ENCODE data around the gene NDUFA12.

NDUFA12 gene

DNA sequence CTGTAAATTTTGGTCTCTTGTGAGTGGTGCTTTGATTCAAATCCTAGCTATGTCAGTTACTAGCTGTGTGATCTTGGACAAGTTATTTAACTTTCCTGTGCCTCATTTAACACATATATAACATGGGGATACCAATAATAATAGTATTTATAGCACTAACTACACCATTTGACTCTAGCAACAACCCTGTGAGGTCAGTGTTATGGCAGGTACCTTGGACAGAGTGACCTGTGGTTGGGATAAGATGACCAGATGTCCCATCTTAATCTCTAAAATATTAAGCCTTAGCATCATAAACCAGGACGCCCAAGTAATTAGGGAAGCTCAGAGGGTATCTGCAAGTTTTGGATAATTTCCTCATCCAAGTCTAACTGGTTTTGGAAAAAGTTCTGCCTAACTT is 73.7 kb downstream of the NDUFA12 start:
- TF ChIP-seq, protein P1, sequence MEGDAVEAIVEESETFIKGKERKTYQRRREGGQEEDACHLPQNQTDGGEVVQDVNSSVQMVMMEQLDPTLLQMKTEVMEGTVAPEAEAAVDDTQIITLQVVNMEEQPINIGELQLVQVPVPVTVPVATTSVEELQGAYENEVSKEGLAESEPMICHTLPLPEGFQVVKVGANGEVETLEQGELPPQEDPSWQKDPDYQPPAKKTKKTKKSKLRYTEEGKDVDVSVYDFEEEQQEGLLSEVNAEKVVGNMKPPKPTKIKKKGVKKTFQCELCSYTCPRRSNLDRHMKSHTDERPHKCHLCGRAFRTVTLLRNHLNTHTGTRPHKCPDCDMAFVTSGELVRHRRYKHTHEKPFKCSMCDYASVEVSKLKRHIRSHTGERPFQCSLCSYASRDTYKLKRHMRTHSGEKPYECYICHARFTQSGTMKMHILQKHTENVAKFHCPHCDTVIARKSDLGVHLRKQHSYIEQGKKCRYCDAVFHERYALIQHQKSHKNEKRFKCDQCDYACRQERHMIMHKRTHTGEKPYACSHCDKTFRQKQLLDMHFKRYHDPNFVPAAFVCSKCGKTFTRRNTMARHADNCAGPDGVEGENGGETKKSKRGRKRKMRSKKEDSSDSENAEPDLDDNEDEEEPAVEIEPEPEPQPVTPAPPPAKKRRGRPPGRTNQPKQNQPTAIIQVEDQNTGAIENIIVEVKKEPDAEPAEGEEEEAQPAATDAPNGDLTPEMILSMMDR (IDR thresholded peaks at IDR 0.05; ENCODE audit: low read depth, low read length): no peak
- no peak for DNase-seq (ENCODE audit: extremely low read depth, low read depth)

DNA sequence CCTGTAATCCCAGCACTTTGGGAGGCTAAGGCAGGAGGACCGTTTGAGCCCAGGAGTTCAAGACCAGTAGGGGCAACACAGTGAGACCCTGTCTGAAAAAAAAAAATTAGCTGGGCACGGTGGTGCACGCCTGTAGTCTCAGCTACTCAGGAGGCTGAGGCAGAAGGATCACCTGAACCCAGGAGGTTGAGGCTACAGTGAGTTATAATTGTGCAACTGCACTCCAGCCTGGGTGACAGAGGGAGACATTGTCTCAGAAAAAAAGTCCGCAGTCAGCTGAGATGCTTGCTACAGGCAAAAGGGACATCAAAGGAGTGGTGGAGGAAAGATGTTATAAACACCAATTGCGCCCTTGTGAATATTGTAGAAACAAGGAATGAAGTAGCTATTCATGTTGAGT is 77.8 kb downstream of the NDUFA12 start:
- TF ChIP-seq, protein P1 (IDR thresholded peaks at IDR 0.05; ENCODE audit: low read depth, low read length): no peak
- no peak for DNase-seq (ENCODE audit: extremely low read depth, low read depth)

DNA sequence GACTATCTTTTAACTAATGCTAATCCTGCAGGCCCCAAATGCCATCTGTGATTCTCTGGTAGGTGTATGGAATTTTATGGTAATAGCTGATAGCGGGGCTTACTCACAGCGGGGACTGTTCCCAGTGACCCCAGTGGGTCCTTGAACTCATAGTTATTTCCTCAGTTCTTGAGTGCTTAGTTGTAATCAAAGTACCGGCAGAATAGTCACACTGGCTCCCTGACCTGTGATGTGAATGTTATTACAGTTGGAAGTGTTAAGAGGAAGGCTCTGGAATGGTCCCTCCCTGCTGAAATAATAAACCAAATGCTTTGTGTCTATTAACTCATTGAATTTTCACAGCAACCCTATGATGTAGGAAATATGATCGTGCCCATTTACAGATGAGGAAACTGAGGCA is 78.3 kb downstream of the NDUFA12 start:
- TF ChIP-seq, protein P1 (IDR thresholded peaks at IDR 0.05; ENCODE audit: low read depth, low read length): no peak
- no peak for DNase-seq (ENCODE audit: extremely low read depth, low read depth)

DNA sequence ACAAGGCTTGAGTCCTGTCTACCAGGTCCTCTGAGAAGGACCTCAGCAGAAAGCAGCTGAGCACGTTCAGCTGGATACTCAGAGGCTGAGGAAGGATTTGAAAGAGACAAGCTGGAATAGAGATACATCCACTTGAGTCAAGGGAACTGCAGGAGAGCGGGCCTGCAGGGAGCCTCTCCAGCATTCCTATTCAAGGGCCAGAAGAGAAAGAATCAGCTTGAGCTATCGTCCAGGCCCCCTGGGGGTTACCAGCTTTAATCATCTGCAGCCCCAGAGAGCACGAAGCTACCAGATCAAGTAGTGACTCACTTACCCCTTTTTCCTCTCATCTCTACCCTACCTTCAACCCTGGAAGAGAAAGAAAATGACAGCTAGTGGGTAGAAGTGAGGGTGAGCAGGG is 80.9 kb downstream of the NDUFA12 start:
- no peak for DNase-seq (ENCODE audit: extremely low read depth, low read depth)
- TF ChIP-seq, protein P1 (IDR thresholded peaks at IDR 0.05; ENCODE audit: low read depth, low read length): no peak

Measured in AG09319 (cell line).